ENCODE results near the gene PRMT9. TPM values are rescaled to one million over a fixed set of nuclear protein-coding genes. Genes with fewer than 3 reads are reported as not detected.

Gene PRMT9
- total and polyA plus RNA-seq, 9 donors: 6.8 to 29.2 (median 16.7) TPM

- intact Hi-C loops (cut with DNase I): loop anchor here in 3 of 4 donors (2.0 to 5.0 kb wide), 2 partner anchors 78 to 479 kb away; no protein-coding TSS in a partner anchor
- Histone ChIP-seq H3K4me3 (no peak overlapping the region), H3K36me3 (no peaks in the 10 kb centered on the region), H3K4me1 (ENCODE audit: insufficient read depth) (peaks cover 3% of the 10 kb centered on the region), H3K27ac (no peak overlapping the region), H3K27me3 (no peaks in the 10 kb centered on the region), H3K9me3 (no peaks in the 10 kb centered on the region)
- TF ChIP-seq POLR2A (IDR thresholded peaks at IDR 0.05) (no peak), EP300 (IDR thresholded peaks at IDR 0.05) (no peak), CTCF (IDR thresholded peaks at IDR 0.05) (no peak)
- no peak for DNase-seq
These were observed 92.9 kb downstream of the PRMT9 start for GRCh38 chr4:147591106-147591505.

- no peak overlapping the region for H3K4me3 ChIP-seq
- 40 to 47% (median 44%) methylated on average over 12 of the region's 12 CpGs for WGBS, 3 donors
- intact Hi-C loops (cut with DNase I): loop anchor here in 3 of 4 donors (2.0 to 5.0 kb wide), 2 partner anchors 78 to 478 kb away; no protein-coding TSS in a partner anchor
These were observed 93.6 kb downstream of the PRMT9 start for GRCh38 chr4:147590249-147590920.

GRCh38 chr4:147589586-147589985, 94.4 kb downstream of the PRMT9 start:
- intact Hi-C loops (cut with DNase I): no loop called here
- no peak overlapping the region for H3K4me3 ChIP-seq
- DNase-seq: peak in 4 of 5 donors; percentile 10 to 42 (median 23)
- no peaks in the 10 kb centered on the region for H3K36me3 ChIP-seq
- peaks cover 3% of the 10 kb centered on the region for H3K4me1 ChIP-seq (ENCODE audit: insufficient read depth)
- no peaks in the 10 kb centered on the region for H3K27me3 ChIP-seq
- no peak for TF ChIP-seq CTCF (IDR thresholded peaks at IDR 0.05)
- no peak for TF ChIP-seq EP300 (IDR thresholded peaks at IDR 0.05)
- TF ChIP-seq POLR2A (IDR thresholded peaks at IDR 0.05): no peak
- 12 to 37% (median 14%) methylated on average over 1 of the region's 1 CpG for WGBS, 3 donors
- H3K9me3 ChIP-seq: no peaks in the 10 kb centered on the region
- peak overlapping the region in 1 of 2 donors; percentile 13 for H3K27ac ChIP-seq

More at GRCh38 chr4:147590249-147590920, 93.6 kb downstream of the PRMT9 start:
- TF ChIP-seq EP300 (IDR thresholded peaks at IDR 0.05): no peak
- peak; percentile 64 to 95 (median 84) for TF ChIP-seq CTCF (IDR thresholded peaks at IDR 0.05)
- H3K9me3 ChIP-seq: no peaks in the 10 kb centered on the region
- peak; percentile 66 to 80 (median 78) for DNase-seq
- H3K36me3 ChIP-seq: no peaks in the 10 kb centered on the region
- H3K27me3 ChIP-seq: no peaks in the 10 kb centered on the region
- peaks cover 3% of the 10 kb centered on the region for H3K4me1 ChIP-seq (ENCODE audit: insufficient read depth)
- peak overlapping the region in 1 of 2 donors; percentile 13 for H3K27ac ChIP-seq

Other genes starting within 250 kb of the PRMT9 start
- gene EDNRA, start 203.1 kb downstream of the PRMT9 start, total RNA-seq: 100 to 1,000 TPM in 1 of 7 donors, 10 to 100 TPM in 6; 28.4 to 110 (median 61.7) TPM
- gene EDNRA, start 203.1 kb downstream of the PRMT9 start, polyA plus RNA-seq: 10 to 100 TPM; 36.3 to 86.5 TPM
- 10 to 100 TPM; 19.0 to 32.0 (median 27.6) TPM for gene TMEM184C, start 66.8 kb downstream of the PRMT9 start, total RNA-seq
- gene TMEM184C, start 66.8 kb downstream of the PRMT9 start, polyA plus RNA-seq: 10 to 100 TPM; 12.9 to 31.8 TPM
- 10 to 100 TPM; 51.1 to 76.7 (median 70.6) TPM for gene ARHGAP10, start 47.9 kb upstream of the PRMT9 start, total RNA-seq
- gene ARHGAP10, start 47.9 kb upstream of the PRMT9 start, polyA plus RNA-seq: 10 to 100 TPM; 37.1 to 38.8 TPM

Measured in ovary (tissue), 9 donors.